ENCODE results near the gene GPR65.
A peak's percentile ranks its signal among the peaks of the same experiment; 100 is the strongest.
"Not testable (repeated sequence)": the region's sequence is repeated elsewhere in the genome, so short reads cannot be mapped to it uniquely, and the experiment has no call there.

The GPR65 gene

DNA sequence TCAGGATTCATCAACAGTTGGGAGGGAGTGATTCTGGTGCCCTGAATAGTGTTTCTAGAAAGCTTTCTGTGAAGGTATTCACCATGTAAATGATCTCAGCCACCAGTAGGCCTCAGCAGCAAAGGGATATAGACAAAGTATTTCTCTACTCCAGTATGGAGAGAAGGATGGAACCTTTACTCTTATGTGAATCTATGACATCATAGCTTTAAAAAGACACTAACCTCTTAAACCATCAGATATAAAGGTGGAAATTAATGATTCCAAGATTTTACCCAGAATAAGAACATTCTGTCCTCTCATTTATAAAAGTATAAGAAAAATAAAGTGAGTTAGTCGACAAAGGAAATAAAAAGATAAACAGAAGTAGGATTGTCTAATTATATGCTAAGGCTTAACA is 4.6 kb downstream of the GPR65 start:
- peaks cover 56% of the 10 kb centered on the region for H3K36me3 Mint-ChIP-seq (ENCODE audit: low read depth)
- H3K4me3 Mint-ChIP-seq: peak overlapping the region; percentile 88
- DNase-seq (ENCODE audit: low spot score): no peak
- H3K27ac Mint-ChIP-seq: no peak overlapping the region
- H3K9me3 Mint-ChIP-seq: no peaks in the 10 kb centered on the region
- H3K27me3 Mint-ChIP-seq (ENCODE audit: low read depth): no peaks in the 10 kb centered on the region
- peaks cover 55% of the 10 kb centered on the region for H3K4me1 Mint-ChIP-seq (ENCODE audit: low read depth)

DNA sequence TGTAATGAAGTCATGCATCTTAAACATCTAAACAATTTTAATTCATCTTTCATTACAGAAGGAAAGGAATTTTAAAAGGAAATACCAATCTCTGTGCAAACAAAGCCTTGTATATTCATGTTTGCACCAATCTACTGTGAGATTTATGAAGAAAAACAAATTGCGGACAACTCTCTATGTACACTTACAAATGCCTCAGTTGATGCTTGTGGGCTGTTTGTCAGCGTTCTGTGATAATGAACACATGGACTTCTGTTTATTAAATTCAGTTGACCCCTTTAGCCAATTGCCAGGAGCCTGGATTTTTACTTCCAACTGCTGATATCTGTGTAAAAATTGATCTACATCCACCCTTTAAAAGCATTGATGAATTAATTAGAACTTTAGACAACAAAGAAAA is 5.4 kb downstream of the GPR65 start:
- no peak for DNase-seq (ENCODE audit: low spot score)
- Mint-ChIP-seq H3K4me3 (peak overlapping the region; percentile 38), H3K4me1 (ENCODE audit: low read depth) (peaks cover 53% of the 10 kb centered on the region), H3K36me3 (ENCODE audit: low read depth) (peaks cover 55% of the 10 kb centered on the region), H3K27me3 (ENCODE audit: low read depth) (no peaks in the 10 kb centered on the region), H3K27ac (peak overlapping the region; percentile 4), H3K9me3 (no peaks in the 10 kb centered on the region)

DNA sequence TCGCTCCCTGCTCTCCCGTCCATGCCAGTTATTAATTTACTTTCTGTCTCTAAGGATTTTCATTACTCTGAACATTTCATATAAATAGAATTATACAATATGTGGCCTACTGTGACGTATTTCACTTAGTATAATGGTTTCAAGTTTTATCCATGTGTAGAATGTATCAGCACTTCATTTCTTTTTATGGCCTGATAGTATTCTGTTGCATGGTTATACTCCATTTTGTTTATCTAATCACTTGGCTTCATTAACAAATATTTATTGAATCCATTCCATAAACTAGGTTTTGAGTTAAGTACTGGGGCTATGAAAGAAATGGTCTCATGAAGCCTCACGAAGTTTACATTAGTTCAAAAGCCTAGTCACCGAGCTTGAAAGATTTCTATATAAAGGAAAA is 7.6 kb downstream of the GPR65 start:
- Mint-ChIP-seq H3K27ac (no peak overlapping the region), H3K4me1 (ENCODE audit: low read depth) (peaks cover 53% of the 10 kb centered on the region), H3K9me3 (no peaks in the 10 kb centered on the region), H3K4me3 (no peak overlapping the region), H3K36me3 (ENCODE audit: low read depth) (peaks cover 69% of the 10 kb centered on the region), H3K27me3 (ENCODE audit: low read depth) (no peaks in the 10 kb centered on the region)
- no peak for DNase-seq (ENCODE audit: low spot score)

DNA sequence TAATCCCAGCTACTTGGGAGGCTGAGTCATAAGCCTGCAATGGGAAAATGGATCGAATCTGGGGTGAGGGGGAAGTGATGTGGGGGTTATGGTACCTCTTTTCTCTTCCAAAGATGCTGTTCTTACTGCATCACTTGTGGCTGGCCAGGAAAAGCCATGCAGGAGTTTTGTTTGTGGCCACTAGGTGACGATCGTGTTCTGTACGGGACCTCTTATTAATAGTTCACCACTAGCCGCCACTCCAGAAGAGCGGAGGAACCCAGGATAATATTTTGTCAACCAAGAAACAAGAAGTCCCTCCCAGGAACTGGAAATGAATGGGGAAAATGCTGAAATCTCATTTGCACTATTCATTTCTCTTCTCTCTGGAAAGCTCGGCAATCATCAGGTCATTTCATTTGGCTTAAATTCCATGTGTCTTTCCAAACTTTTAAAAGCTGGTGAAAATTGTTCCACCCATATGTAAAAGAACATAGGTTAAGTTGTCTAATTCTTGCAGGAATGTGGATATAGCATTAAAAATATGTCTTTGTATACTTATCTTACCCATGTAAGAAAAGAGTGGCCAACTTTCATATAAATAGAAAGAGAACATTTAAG is 8.9 kb downstream of the GPR65 start:
- DNase-seq (ENCODE audit: low spot score): no peak
- no peaks in the 10 kb centered on the region for H3K27me3 Mint-ChIP-seq (ENCODE audit: low read depth)
- peaks cover 70% of the 10 kb centered on the region for H3K36me3 Mint-ChIP-seq (ENCODE audit: low read depth)
- no peaks in the 10 kb centered on the region for H3K9me3 Mint-ChIP-seq
- no peak overlapping the region for H3K27ac Mint-ChIP-seq
- no peak overlapping the region for H3K4me3 Mint-ChIP-seq
- H3K4me1 Mint-ChIP-seq (ENCODE audit: low read depth): peaks cover 44% of the 10 kb centered on the region

DNA sequence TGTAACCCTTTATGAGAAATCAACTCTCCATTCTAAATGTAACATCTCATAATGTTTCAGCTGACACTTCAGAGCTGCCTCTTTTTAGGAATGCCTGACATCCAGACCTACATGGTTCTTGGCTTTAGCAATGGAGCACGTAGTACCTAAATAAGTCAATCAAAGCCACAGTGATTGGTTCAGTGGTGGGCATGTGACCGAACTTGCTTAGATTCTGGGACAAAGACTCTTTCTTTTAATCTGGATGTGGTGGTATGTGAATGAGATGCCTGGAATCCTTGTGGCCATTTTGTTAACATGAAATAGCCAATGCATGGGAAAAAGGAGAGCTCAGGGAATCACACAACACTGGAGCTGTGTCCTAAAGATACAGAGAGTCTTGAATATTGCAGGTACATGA is 11.8 kb downstream of the GPR65 start:
- Mint-ChIP-seq H3K4me3 (no peak overlapping the region), H3K4me1 (ENCODE audit: low read depth) (peaks cover 41% of the 10 kb centered on the region), H3K27me3 (ENCODE audit: low read depth) (no peaks in the 10 kb centered on the region), H3K27ac (no peak overlapping the region), H3K36me3 (ENCODE audit: low read depth) (peaks cover 64% of the 10 kb centered on the region), H3K9me3 (no peaks in the 10 kb centered on the region)
- DNase-seq (ENCODE audit: low spot score): no peak

DNA sequence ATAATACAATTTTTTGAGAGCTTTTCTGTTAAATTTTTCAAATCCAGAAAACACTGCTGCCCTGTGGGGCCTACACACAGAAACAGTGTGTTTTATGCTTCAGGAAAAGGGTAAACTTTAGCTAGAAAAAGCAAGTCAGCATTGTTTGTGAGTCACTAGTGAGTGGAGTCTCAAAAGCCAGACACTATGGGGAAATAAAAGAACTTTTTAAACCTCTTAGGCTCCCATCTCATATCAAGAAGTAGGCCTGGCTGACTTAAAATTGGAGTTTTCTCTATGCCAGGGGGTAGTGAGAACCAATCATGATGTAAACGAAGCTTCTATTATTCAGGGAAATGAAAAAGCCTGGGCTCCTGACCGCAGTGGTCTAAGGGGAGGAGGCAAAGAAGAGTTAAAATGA is 12.6 kb downstream of the GPR65 start:
- Mint-ChIP-seq H3K27me3 (ENCODE audit: low read depth) (no peaks in the 10 kb centered on the region), H3K4me1 (ENCODE audit: low read depth) (peaks cover 35% of the 10 kb centered on the region), H3K27ac (no peak overlapping the region), H3K4me3 (no peak overlapping the region), H3K9me3 (no peaks in the 10 kb centered on the region), H3K36me3 (ENCODE audit: low read depth) (peaks cover 58% of the 10 kb centered on the region)
- DNase-seq (ENCODE audit: low spot score): no peak

DNA sequence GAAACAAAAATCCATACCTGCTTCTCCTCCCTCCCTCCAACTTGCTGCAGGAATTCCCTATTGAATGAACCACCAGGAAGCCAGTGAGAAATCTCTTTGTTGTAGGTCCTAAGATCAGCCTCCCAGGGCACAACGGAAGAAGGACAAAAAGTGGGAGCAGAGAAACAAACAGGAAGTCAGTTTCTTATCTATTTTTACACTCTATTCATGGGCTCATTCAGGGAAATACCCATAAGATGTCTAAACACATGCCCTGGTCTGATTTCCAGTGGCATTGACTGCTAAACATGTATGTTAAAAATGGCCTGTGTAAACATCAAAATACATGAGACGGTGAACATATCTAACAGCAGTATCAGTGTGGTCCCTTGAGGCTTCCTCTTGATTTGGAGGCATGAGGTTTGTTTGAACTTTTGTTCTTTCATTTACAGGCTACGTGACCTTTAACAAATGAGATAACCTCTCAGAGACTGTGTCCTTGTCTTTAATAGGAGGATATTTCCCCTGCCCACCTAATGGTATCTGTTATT is 18.8 kb downstream of the GPR65 start:
- H3K36me3 Mint-ChIP-seq (ENCODE audit: low read depth): peaks cover 26% of the 10 kb centered on the region
- no peak for DNase-seq (ENCODE audit: low spot score)
- peaks cover 69% of the 10 kb centered on the region for H3K4me1 Mint-ChIP-seq (ENCODE audit: low read depth)
- H3K4me3 Mint-ChIP-seq: peak overlapping the region; percentile 28
- peak overlapping the region; percentile 77 for H3K27ac Mint-ChIP-seq
- H3K9me3 Mint-ChIP-seq: no peaks in the 10 kb centered on the region
- H3K27me3 Mint-ChIP-seq (ENCODE audit: low read depth): no peaks in the 10 kb centered on the region

DNA sequence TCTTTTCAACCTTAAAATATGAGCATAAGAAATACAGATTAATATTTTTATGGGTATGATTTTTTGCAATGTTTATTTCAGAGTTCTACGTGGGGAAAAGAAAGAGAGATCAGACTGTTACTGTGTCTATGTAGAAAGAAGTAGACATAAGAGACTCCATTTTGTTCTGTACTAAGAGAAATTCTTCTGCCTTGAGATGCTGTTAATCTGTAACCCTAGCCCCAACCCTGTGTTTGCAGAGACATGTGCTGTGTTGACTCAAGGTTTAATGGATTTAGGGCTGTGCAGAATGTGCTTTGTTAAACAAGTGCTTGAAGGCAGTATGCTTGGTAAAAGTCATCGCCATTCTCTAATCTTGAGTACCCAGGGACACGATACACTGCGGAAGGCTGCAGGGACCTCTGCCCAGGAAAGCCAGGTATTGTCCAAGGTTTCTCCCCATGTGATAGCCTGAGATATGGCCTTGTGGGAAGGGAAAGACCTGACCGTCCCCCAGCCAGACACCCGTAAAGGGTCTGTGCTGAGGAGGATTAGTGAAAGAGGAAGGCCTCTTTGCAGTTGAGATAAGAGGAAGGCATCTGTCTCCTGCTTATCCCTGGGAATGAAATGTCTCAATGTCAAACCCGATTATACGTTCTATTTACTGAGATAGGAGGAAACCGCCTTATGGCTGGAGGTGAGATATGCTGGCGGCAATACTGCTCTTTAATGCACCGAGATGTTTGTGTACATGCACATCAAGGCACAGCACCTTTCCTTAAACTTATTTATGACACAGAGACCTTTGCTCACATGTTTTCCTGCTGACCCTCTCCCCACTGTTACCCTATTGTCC is 19.5 kb downstream of the GPR65 start:
- not testable (repeated sequence) for H3K9me3 Mint-ChIP-seq; H3K27me3 Mint-ChIP-seq (ENCODE audit: low read depth); DNase-seq (ENCODE audit: low spot score); H3K27ac Mint-ChIP-seq
- H3K36me3 Mint-ChIP-seq (ENCODE audit: low read depth): peaks cover 25% of the 10 kb centered on the region
- peaks cover 65% of the 10 kb centered on the region for H3K4me1 Mint-ChIP-seq (ENCODE audit: low read depth)
- H3K4me3 Mint-ChIP-seq: peak overlapping the region; percentile 28

DNA sequence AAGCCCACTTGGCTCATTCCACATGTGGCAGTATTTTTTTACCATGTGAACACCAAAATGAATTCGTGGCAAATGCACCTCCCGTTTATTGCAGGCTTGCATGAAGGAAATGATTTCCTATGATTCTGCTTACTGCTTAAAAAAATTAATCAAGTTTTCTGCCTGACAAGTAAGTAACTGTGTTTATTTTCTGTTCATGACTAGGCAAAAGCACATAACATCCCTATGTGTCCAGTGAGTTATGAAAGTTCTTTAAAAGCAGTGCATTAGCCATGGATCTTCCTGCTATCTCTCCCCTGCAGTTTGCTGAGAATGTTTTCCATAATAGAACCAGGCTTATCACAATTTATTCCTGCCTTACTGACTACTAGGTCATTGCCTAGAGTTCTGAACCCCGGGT is 20.4 kb downstream of the GPR65 start:
- H3K36me3 Mint-ChIP-seq (ENCODE audit: low read depth): peaks cover 23% of the 10 kb centered on the region
- H3K27me3 Mint-ChIP-seq (ENCODE audit: low read depth): no peaks in the 10 kb centered on the region
- no peaks in the 10 kb centered on the region for H3K9me3 Mint-ChIP-seq
- no peak overlapping the region for H3K4me3 Mint-ChIP-seq
- peaks cover 64% of the 10 kb centered on the region for H3K4me1 Mint-ChIP-seq (ENCODE audit: low read depth)
- no peak overlapping the region for H3K27ac Mint-ChIP-seq
- no peak for DNase-seq (ENCODE audit: low spot score)

DNA sequence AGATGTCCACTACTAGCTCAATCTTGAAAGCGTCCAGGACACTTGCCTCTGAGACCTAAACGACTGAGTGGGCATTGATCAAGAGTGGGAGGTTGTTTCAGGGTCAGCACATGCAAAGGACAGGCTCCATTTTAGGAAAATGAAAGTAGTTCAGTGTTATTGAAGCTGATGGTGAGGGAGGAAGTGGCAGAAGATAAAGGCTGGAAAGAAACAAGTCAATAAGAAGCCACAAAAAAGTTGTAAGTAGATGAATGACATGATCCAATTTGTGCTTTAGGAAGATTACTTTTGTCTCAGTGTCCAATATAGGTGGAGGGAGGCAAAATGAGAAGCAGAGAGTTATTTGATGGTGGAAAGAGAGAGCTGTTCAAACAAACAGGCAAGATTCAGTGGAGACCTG is 22.0 kb downstream of the GPR65 start:
- Mint-ChIP-seq H3K9me3 (no peaks in the 10 kb centered on the region), H3K27ac (peak overlapping the region; percentile 84), H3K4me3 (peak overlapping the region; percentile 65), H3K27me3 (ENCODE audit: low read depth) (no peaks in the 10 kb centered on the region), H3K36me3 (ENCODE audit: low read depth) (peaks cover 14% of the 10 kb centered on the region), H3K4me1 (ENCODE audit: low read depth) (peaks cover 65% of the 10 kb centered on the region)
- no peak for DNase-seq (ENCODE audit: low spot score)

DNA sequence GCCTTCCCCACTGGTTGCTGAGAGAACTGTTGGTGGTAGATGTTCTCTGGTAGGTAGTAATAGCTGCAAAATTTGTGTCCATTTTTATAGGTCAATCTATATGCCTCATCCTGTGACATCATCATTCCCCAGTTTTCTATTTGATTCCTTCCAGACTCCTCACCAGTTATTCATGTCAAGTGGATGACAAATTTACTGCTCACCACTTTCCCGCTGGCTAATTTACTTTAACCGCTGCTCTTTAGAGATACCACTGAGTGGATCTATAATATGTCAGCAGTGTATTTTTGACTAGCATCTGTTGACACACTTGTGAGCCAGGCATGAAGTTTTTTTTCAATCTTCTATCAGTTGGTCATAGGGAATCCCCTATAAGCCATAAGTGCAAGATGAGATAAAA is 24.6 kb downstream of the GPR65 start:
- peak; percentile 49 for DNase-seq (ENCODE audit: low spot score)
- H3K27ac Mint-ChIP-seq: no peak overlapping the region
- peaks cover 4% of the 10 kb centered on the region for H3K9me3 Mint-ChIP-seq
- no peaks in the 10 kb centered on the region for H3K27me3 Mint-ChIP-seq (ENCODE audit: low read depth)
- H3K4me3 Mint-ChIP-seq: no peak overlapping the region
- peaks cover 48% of the 10 kb centered on the region for H3K4me1 Mint-ChIP-seq (ENCODE audit: low read depth)
- H3K36me3 Mint-ChIP-seq (ENCODE audit: low read depth): peaks cover 12% of the 10 kb centered on the region

DNA sequence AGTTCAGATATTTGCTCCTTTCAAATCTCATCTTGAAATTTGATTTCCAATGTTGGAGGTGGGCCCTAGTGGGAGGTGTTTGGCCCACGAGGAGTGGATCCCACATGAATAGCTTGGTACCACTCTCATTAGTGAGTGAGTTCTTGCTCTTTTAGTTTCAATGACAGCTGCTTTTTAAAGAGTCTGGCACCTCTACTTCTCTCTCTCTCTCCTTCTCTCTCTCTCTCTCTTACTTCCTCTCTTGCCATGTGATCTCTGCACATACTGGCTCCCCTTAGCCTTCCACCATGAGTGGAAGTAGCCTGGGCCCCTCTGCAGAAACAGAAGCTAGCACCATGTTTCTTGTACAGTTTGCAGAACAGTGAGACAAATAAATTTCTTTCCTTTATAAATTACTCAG is 25.1 kb downstream of the GPR65 start:
- Mint-ChIP-seq H3K9me3 (peaks cover 4% of the 10 kb centered on the region), H3K4me3 (no peak overlapping the region), H3K4me1 (ENCODE audit: low read depth) (peaks cover 42% of the 10 kb centered on the region), H3K27ac (peak overlapping the region; percentile 76), H3K36me3 (ENCODE audit: low read depth) (peaks cover 10% of the 10 kb centered on the region), H3K27me3 (ENCODE audit: low read depth) (no peaks in the 10 kb centered on the region)
- DNase-seq (ENCODE audit: low spot score): no peak

DNA sequence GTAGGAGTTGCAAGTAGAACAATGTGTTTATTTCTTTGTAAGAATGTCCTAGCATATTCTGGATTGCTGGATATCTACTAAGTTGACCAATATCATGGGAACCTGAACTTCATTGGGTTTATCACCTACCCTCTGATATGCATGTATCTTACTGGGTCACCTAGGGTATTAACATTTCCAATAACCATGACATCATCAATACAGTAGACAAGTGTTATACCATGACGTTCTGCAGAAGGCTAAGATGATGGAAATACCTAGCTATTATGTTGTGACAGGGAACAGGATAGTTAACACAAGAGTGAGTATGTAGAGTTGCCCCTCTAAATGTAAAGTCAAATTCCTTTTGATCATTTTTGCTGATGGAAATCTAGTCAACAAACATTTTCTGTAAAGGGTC is 26.0 kb downstream of the GPR65 start:
- H3K27ac Mint-ChIP-seq: no peak overlapping the region
- peaks cover 34% of the 10 kb centered on the region for H3K4me1 Mint-ChIP-seq (ENCODE audit: low read depth)
- no peaks in the 10 kb centered on the region for H3K27me3 Mint-ChIP-seq (ENCODE audit: low read depth)
- no peak for DNase-seq (ENCODE audit: low spot score)
- H3K4me3 Mint-ChIP-seq: no peak overlapping the region
- peaks cover 4% of the 10 kb centered on the region for H3K9me3 Mint-ChIP-seq
- H3K36me3 Mint-ChIP-seq (ENCODE audit: low read depth): peaks cover 9% of the 10 kb centered on the region

DNA sequence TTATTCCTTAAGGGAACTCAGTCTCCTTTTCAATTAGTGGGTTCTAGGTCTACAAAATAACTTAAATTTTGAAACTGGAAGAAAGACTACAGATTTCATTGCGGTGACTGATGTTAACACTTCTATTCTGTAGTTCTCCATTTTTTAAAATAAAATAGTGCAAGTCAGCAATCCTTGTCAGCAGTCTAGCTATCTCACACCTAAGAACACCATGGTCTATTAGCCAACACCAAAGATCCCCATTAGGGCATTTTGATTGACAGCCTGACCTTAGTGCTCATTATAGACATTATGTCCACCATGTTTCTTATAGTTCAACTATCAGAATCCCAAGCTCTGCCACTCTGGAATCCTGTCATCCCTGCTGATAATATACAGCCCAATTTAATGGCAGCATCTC is 27.4 kb downstream of the GPR65 start:
- no peaks in the 10 kb centered on the region for H3K27me3 Mint-ChIP-seq (ENCODE audit: low read depth)
- DNase-seq (ENCODE audit: low spot score): no peak

More for the DNA sequence above, 27.4 kb downstream of the GPR65 start:
- peaks cover 4% of the 10 kb centered on the region for H3K9me3 Mint-ChIP-seq
- H3K4me1 Mint-ChIP-seq (ENCODE audit: low read depth): peaks cover 22% of the 10 kb centered on the region
- no peak overlapping the region for H3K27ac Mint-ChIP-seq
- H3K4me3 Mint-ChIP-seq: no peak overlapping the region
- H3K36me3 Mint-ChIP-seq (ENCODE audit: low read depth): peaks cover 7% of the 10 kb centered on the region

Data from T-helper 2 cell treated with Interferon-gamma antibody and Interleukin-4, amounts not matched to agents 5 μg/mL and 100 μg/mL, for 36 hours (primary cell).